Uterus (tissue), 4 donors: ENCODE measurements around the gene ATF7. TPM values are rescaled to one million over a fixed set of nuclear protein-coding genes. Genes with fewer than 3 reads are reported as not detected.

Experiments used
- DNase-seq, 2 donors: peaks; one replicate each; pipeline ENCODE4 v3.0.0-alpha.2; 2019 to 2020
- H3K27ac ChIP-seq, 2 donors: fragments of 200-600 bp; sonication (generic); 1 replicate in 1 of 2; 2 replicates in 1 of 2; pipeline ENCODE4 v1.5.1; 2016 to 2018
- H3K27me3 ChIP-seq, 2 donors: fragments of 200-600 bp; sonication (generic); one replicate each; pipeline ENCODE4 v1.5.1; 2018 to 2019; ENCODE audit warnings: control low read depth in 1 of 2
- H3K36me3 ChIP-seq, 2 donors: fragments of 200-600 bp; sonication (generic); one replicate each; pipeline ENCODE4 v1.5.1; 2019; ENCODE audit warnings: control low read depth in 1 of 2
- H3K4me1 ChIP-seq, 2 donors: fragments of 200-600 bp; sonication (generic); one replicate each; pipeline ENCODE4 v1.5.1; 2018 to 2019; ENCODE audit warnings: control low read depth in 1 of 2
- H3K4me3 ChIP-seq, 2 donors: fragments of 200-600 bp; sonication (generic); 1 replicate in 1 of 2; 2 replicates in 1 of 2; pipeline ENCODE4 v1.5.1; 2018 to 2019; ENCODE audit warnings: mild to moderate bottlenecking in 1 of 2
- H3K9me3 ChIP-seq, 2 donors: fragments of 200-600 bp; sonication (generic); one replicate each; pipeline ENCODE4 v1.5.1; 2019; ENCODE audit warnings: control low read depth in 1 of 2
- CTCF ChIP-seq, 4 experiments: fragments of 200-600 bp in 2 of 4; fragments of 450-650 bp in 2 of 4; sonication (generic) in 2 of 4; IDR thresholded peaks; one replicate each; pipeline ENCODE4 v1.5.1; 2016 to 2019; ENCODE audit warnings: antibody characterized with exemption in 4 of 4, mild to moderate bottlenecking in 2 of 4, moderate library complexity in 1 of 4
- POLR2A ChIP-seq, 2 donors: fragments of 450-650 bp; IDR thresholded peaks; one replicate each; pipeline ENCODE4 v1.6.1; 2016; ENCODE audit warnings: antibody characterized with exemption in 2 of 2, mild to moderate bottlenecking in 1 of 2, moderate library complexity in 1 of 2
- intact Hi-C: fragments of 100-400 bp; cut with DNase I; formaldehyde crosslinking; loops from one replicate; pipeline ENCODE4 v1.15.1; 2023; ENCODE audit warnings: low total_unique reads
- total RNA-seq, 4 donors: library from RNA; depleted of rRNA in 3 of 4; stranded (reverse); fragments of >200 nt in 3 of 4; gene quantifications; one replicate each; pipeline versions ENCODE4 v1.1.0 to v1.2.4, GENCODE V29; 2014 to 2023
- donor health status: DM: yes; HTN: yes; CAD: no.

The ATF7 gene
- total RNA-seq, 4 donors from 2014 or later, result 10.6 to 47.6 (median 21.3) TPM

- intact Hi-C loops, result no loop called here
- H3K9me3 ChIP-seq, result no peaks in the 10 kb centered on the region
Observed at GRCh38 chr12:53575502-53576249, 50.5 kb downstream of the ATF7 start.

GRCh38 chr12:53572134-53572758, 53.9 kb downstream of the ATF7 start:
- Histone ChIP-seq H3K27me3 (no peaks in the 10 kb centered on the region), H3K36me3 (no peaks in the 10 kb centered on the region), H3K27ac (no peak overlapping the region), H3K4me1 (peaks cover 0 to 6% of the 10 kb centered on the region in 2 donors), H3K9me3 (no peaks in the 10 kb centered on the region), H3K4me3 (no peak overlapping the region)
- no peak for DNase-seq
- TF ChIP-seq POLR2A (IDR thresholded peaks at IDR 0.05), result no peak
- no peak for TF ChIP-seq CTCF (IDR thresholded peaks at IDR 0.05)
- intact Hi-C loops, result no loop called here

More at GRCh38 chr12:53575502-53576249, 50.5 kb downstream of the ATF7 start:
- no peak overlapping the region for H3K27ac ChIP-seq
- H3K4me3 ChIP-seq, result no peak overlapping the region
- H3K4me1 ChIP-seq, result no peaks in the 10 kb centered on the region
- DNase-seq, result no peak
- TF ChIP-seq CTCF (IDR thresholded peaks at IDR 0.05) (no peak), POLR2A (IDR thresholded peaks at IDR 0.05) (no peak)
- no peaks in the 10 kb centered on the region for H3K27me3 ChIP-seq
- no peaks in the 10 kb centered on the region for H3K36me3 ChIP-seq

GRCh38 chr12:53571295-53571694, 54.9 kb downstream of the ATF7 start:
- no peaks in the 10 kb centered on the region for H3K9me3 ChIP-seq
- no peak for DNase-seq
- no peak overlapping the region for H3K4me3 ChIP-seq
- no peaks in the 10 kb centered on the region for H3K36me3 ChIP-seq
- no peak overlapping the region for H3K27ac ChIP-seq
- no peak for TF ChIP-seq POLR2A (IDR thresholded peaks at IDR 0.05)
- TF ChIP-seq CTCF (IDR thresholded peaks at IDR 0.05), result no peak
- no peaks in the 10 kb centered on the region for H3K27me3 ChIP-seq
- intact Hi-C loops, result no loop called here
- H3K4me1 ChIP-seq, result peaks cover 0 to 6% of the 10 kb centered on the region in 2 donors

- no peak overlapping the region for H3K27ac ChIP-seq
- intact Hi-C loops, result no loop called here
- TF ChIP-seq POLR2A (IDR thresholded peaks at IDR 0.05) (no peak), CTCF (IDR thresholded peaks at IDR 0.05) (no peak)
Observed at GRCh38 chr12:53568809-53569557, 57.2 kb downstream of the ATF7 start.

More at GRCh38 chr12:53568809-53569557, 57.2 kb downstream of the ATF7 start:
- no peaks in the 10 kb centered on the region for H3K36me3 ChIP-seq
- no peaks in the 10 kb centered on the region for H3K9me3 ChIP-seq
- H3K4me1 ChIP-seq, result peaks cover 6 to 12% of the 10 kb centered on the region in 2 donors
- no peak for DNase-seq
- no peaks in the 10 kb centered on the region for H3K27me3 ChIP-seq
- no peak overlapping the region for H3K4me3 ChIP-seq
